CD14-positive monocyte (primary cell): Measurements from ENCODE around the gene BAZ1B. TPM values are rescaled to one million over a fixed set of nuclear protein-coding genes. Genes with fewer than 3 reads are reported as not detected.

Experiments
- DNase-seq, 3 donors: peaks; one replicate each; pipeline ENCODE4 v3.0.0-alpha.2; 2011 to 2022
- H2AFZ ChIP-seq: 2 replicates; pipeline ENCODE4 v1.6.0; 2012; ENCODE audit warnings: mild to moderate bottlenecking, low read depth, low read length, inconsistent platforms; ENCODE audit not compliant: insufficient read depth, poor library complexity, severe bottlenecking
- H3K27ac ChIP-seq, 2 donors: 1 replicate in 1 of 2; 2 replicates in 1 of 2; pipeline ENCODE4 v1.5.1; 2012 to 2013; ENCODE audit warnings: low read length in 2 of 2, control low read depth in 1 of 2, inconsistent platforms in 1 of 2, low read depth in 1 of 2, mild to moderate bottlenecking in 1 of 2
- H3K27me3 ChIP-seq, 2 donors: one replicate each; pipeline versions ENCODE4 v1.6.0 to v1.6.1; 2011 to 2013; ENCODE audit warnings: low read length in 2 of 2; ENCODE audit not compliant: control insufficient read depth in 2 of 2, insufficient read depth in 2 of 2
- H3K36me3 ChIP-seq, 2 donors: replicated peaks in 1 of 2; 1 replicate in 1 of 2; 2 replicates in 1 of 2; pipeline versions ENCODE4 v1.5.1 to v1.6.1; 2012 to 2013; ENCODE audit warnings: low read length in 2 of 2, control low read depth in 1 of 2, inconsistent platforms in 1 of 2, mild to moderate bottlenecking in 1 of 2; ENCODE audit not compliant: insufficient read depth in 2 of 2, control insufficient read depth in 1 of 2
- H3K4me1 ChIP-seq, 2 donors: 1 replicate in 1 of 2; 2 replicates in 1 of 2; pipeline versions ENCODE4 v1.5.1 to v1.6.1; 2012 to 2013; ENCODE audit warnings: low read length in 2 of 2, control low read depth in 1 of 2, inconsistent platforms in 1 of 2, mild to moderate bottlenecking in 1 of 2, moderate library complexity in 1 of 2; ENCODE audit not compliant: insufficient read depth in 2 of 2, control insufficient read depth in 1 of 2
- H3K4me2 ChIP-seq: replicated peaks from 2 replicates; pipeline ENCODE3; 2012; ENCODE audit warnings: low read length, moderate library complexity, mild to moderate bottlenecking; ENCODE audit not compliant: poor library complexity, severe bottlenecking; ENCODE audit errors: extremely low read depth
- H3K4me3 ChIP-seq, 3 experiments: fragments of 200-600 bp in 1 of 3; sonication (generic) in 1 of 3; replicated peaks in 1 of 3; 1 replicate in 2 of 3; 2 replicates in 1 of 3; pipeline ENCODE4 v1.5.1; 2011 to 2013; ENCODE audit warnings: low read length in 3 of 3, mild to moderate bottlenecking in 3 of 3, control low read depth in 2 of 3, low read depth in 2 of 3, inconsistent platforms in 1 of 3, moderate library complexity in 1 of 3
- H3K79me2 ChIP-seq: 2 replicates; pipeline ENCODE4 v1.6.0; 2012; ENCODE audit warnings: mild to moderate bottlenecking, control low read depth, inconsistent platforms, low read length, moderate library complexity; ENCODE audit not compliant: insufficient read depth
- H3K9ac ChIP-seq: 2 replicates; pipeline ENCODE4 v1.6.0; 2017; ENCODE audit warnings: low read length, mild to moderate bottlenecking; ENCODE audit not compliant: insufficient read depth, poor library complexity, severe bottlenecking
- H3K9me3 ChIP-seq, 2 donors: replicated peaks in 1 of 2; 1 replicate in 1 of 2; 2 replicates in 1 of 2; pipeline versions ENCODE4 v1.5.1 to v1.6.1; 2012 to 2013; ENCODE audit warnings: low read length in 2 of 2, control low read depth in 1 of 2; ENCODE audit not compliant: control insufficient read depth in 1 of 2, insufficient read depth in 1 of 2
- H4K20me1 ChIP-seq: 2 replicates; pipeline ENCODE4 v1.6.0; 2012; ENCODE audit warnings: mild to moderate bottlenecking, low read length, control low read depth, moderate library complexity; ENCODE audit not compliant: insufficient read depth
- H3K27ac Mint-ChIP-seq, 7 donors: one replicate each; pipeline ENCODE4 v1.8.0; 2020; ENCODE audit warnings: mild to moderate bottlenecking in 7 of 7, mixed read lengths in 7 of 7, moderate library complexity in 6 of 7, inconsistent platforms in 2 of 7
- H3K27me3 Mint-ChIP-seq, 3 donors: one replicate each; pipeline ENCODE4 v1.8.0; 2021 to 2022; ENCODE audit warnings: low read depth in 3 of 3, mild to moderate bottlenecking in 3 of 3, mixed read lengths in 3 of 3, moderate library complexity in 3 of 3, inconsistent platforms in 1 of 3
- H3K36me3 Mint-ChIP-seq, 2 donors: one replicate each; pipeline ENCODE4 v1.8.0; 2020; ENCODE audit warnings: mixed read lengths in 2 of 2, inconsistent platforms in 1 of 2, mild to moderate bottlenecking in 1 of 2
- H3K4me1 Mint-ChIP-seq: one replicate; pipeline ENCODE4 v1.8.0; 2020; ENCODE audit warnings: mild to moderate bottlenecking, mixed read lengths
- H3K4me3 Mint-ChIP-seq, 2 donors: one replicate each; pipeline ENCODE4 v1.8.0; 2020; ENCODE audit warnings: mild to moderate bottlenecking in 2 of 2, mixed read lengths in 2 of 2, moderate library complexity in 1 of 2
- H3K9me3 Mint-ChIP-seq, 7 donors: one replicate each; pipeline ENCODE4 v1.8.0; 2020 to 2022; ENCODE audit warnings: mixed read lengths in 7 of 7, mild to moderate bottlenecking in 6 of 7, moderate library complexity in 6 of 7, inconsistent platforms in 2 of 7
- WGBS: methylation state at CpG from one replicate; pipeline ENCODE4 v1.1.5; 2013; ENCODE audit warnings: missing lambda C conversion rate; ENCODE audit not compliant: insufficient coverage; 5-methylcytosine and 5-hydroxymethylcytosine counted together
- intact Hi-C, 2 donors: fragments of 100-400 bp; cut with micrococcal nuclease; formaldehyde crosslinking; loops; one replicate each; pipeline versions ENCODE4 v1.15.0 to v1.15.1; 2023
- polyA plus RNA-seq, 3 donors: library from polyadenylated mRNA; depleted of rRNA in 1 of 3; unstranded in 2 of 3; stranded (reverse) in 1 of 3; fragments of 300-500 nt in 2 of 3; fragments of >200 nt in 1 of 3; fragmentation: Illumina TruSeq in 2 of 3; gene quantifications; 1 replicate in 2 of 3; 2 replicates in 1 of 3; pipeline ENCODE4 v1.2.3, GENCODE V29; 2012 to 2021
- TF ChIP-seq, protein P1 (sequence below): fragments of 200-600 bp; IDR thresholded peaks from one replicate; pipeline ENCODE4 v1.8.0; 2022; ENCODE audit warnings: antibody characterized with exemption, mild to moderate bottlenecking

The BAZ1B gene
- polyA plus RNA-seq, 3 donors = 2.5 to 12.1 (median 5.0) TPM

DNA sequence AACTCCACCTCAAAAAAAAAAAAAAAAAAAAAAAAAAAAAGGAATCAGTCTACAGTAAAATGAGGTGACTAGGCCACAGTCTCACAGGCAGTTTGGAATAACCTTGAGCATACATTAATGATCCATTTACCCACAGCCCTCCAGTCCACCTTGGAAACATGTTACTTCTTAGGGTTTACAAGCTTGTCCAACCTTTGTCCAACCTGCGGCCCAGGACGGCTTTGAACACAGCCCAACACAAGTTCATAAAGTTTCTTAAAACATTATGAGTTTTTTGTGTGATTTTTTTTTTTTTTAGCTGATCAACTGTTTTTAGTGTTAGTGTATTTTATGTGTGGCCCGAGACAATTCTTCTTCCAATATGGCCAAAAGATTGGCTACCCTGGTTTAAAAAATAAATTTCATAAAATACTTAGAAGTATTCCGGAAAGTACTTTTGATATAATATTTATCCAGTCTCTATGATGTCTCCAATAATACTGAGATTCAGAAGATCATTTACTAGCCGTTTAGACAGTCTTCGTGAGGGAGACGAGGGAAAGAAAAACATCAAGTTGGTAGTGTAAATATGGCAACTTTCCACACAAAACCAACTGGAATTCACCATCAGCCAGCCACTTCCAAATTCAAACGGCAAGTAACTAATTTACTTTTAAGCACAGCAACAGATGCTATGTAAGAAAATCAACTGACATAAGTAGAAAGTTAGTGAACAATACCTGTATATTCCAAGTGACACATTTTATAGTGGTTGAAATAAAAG, 9.9 kb downstream of the BAZ1B start:
- Histone ChIP-seq H3K79me2 (peaks cover 85% of the 10 kb centered on the region), H3K36me3 (peaks cover 57 to 99% of the 10 kb centered on the region in 2 donors), H3K4me2 (no peak overlapping the region), H3K4me1 (no peaks in the 10 kb centered on the region), H3K4me3 (no peak overlapping the region), H3K27ac (no peak overlapping the region), H3K27me3 (no peaks in the 10 kb centered on the region), H3K9me3 (no peaks in the 10 kb centered on the region), H3K9ac (no peak overlapping the region), H4K20me1 (peaks cover 71% of the 10 kb centered on the region), H2AFZ (no peak overlapping the region)
- H3K27ac Mint-ChIP-seq = no peak overlapping the region
- intact Hi-C loops = no loop called here
- DNase-seq = no peak
- TF ChIP-seq, protein P1, sequence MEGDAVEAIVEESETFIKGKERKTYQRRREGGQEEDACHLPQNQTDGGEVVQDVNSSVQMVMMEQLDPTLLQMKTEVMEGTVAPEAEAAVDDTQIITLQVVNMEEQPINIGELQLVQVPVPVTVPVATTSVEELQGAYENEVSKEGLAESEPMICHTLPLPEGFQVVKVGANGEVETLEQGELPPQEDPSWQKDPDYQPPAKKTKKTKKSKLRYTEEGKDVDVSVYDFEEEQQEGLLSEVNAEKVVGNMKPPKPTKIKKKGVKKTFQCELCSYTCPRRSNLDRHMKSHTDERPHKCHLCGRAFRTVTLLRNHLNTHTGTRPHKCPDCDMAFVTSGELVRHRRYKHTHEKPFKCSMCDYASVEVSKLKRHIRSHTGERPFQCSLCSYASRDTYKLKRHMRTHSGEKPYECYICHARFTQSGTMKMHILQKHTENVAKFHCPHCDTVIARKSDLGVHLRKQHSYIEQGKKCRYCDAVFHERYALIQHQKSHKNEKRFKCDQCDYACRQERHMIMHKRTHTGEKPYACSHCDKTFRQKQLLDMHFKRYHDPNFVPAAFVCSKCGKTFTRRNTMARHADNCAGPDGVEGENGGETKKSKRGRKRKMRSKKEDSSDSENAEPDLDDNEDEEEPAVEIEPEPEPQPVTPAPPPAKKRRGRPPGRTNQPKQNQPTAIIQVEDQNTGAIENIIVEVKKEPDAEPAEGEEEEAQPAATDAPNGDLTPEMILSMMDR = no peak
- peaks cover 53 to 94% of the 10 kb centered on the region in 2 donors for H3K36me3 Mint-ChIP-seq
- no CpG with 5 or more reads among the region's 8 CpGs for WGBS
- H3K4me1 Mint-ChIP-seq = no peaks in the 10 kb centered on the region
- no peak overlapping the region for H3K4me3 Mint-ChIP-seq
- no peaks in the 10 kb centered on the region for H3K9me3 Mint-ChIP-seq
- peaks cover 0 to 3% (median 1%) of the 10 kb centered on the region in 3 donors for H3K27me3 Mint-ChIP-seq

DNA sequence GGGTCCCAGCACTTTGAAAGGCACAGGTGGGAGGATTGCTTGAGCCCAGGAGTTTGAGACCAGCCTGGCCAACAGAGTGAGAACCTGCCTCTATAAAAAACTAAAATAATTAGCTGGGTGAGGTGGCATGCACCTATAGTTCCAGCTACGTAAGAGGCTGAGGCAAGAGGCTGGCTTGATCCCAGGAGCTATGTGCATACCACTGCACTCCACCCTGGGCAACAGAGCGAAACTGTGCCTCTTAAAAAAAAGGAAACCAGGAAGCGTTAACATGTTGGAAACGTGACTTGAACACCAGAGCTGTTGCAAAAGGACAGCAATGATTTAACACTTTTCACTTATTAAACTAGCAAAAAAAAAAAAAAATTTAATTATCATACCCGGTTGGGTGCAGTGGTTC, 12.6 kb downstream of the BAZ1B start:
- no peak overlapping the region for H2AFZ ChIP-seq
- H3K4me1 ChIP-seq = no peaks in the 10 kb centered on the region
- H3K4me1 Mint-ChIP-seq = no peaks in the 10 kb centered on the region
- H3K4me2 ChIP-seq = no peak overlapping the region
- peaks cover 60% of the 10 kb centered on the region for H4K20me1 ChIP-seq
- H3K9me3 ChIP-seq = no peaks in the 10 kb centered on the region
- peak overlapping the region in 2 of 7 donors; percentile 23 to 50 for H3K27ac Mint-ChIP-seq
- peaks cover 77% of the 10 kb centered on the region for H3K79me2 ChIP-seq
- no peak overlapping the region for H3K27ac ChIP-seq
- H3K36me3 ChIP-seq = peaks cover 62 to 97% of the 10 kb centered on the region in 2 donors
- no peak overlapping the region for H3K4me3 ChIP-seq
- no peak for DNase-seq
- TF ChIP-seq, protein P1 = no peak
- no peaks in the 10 kb centered on the region for H3K9me3 Mint-ChIP-seq
- no peak overlapping the region for H3K9ac ChIP-seq
- H3K27me3 ChIP-seq = no peaks in the 10 kb centered on the region
- intact Hi-C loops = no loop called here
- peaks cover 0 to 2% (median 1%) of the 10 kb centered on the region in 3 donors for H3K27me3 Mint-ChIP-seq
- peaks cover 66 to 93% of the 10 kb centered on the region in 2 donors for H3K36me3 Mint-ChIP-seq
- no peak overlapping the region for H3K4me3 Mint-ChIP-seq
- 86% methylated on average over 2 of the region's 5 CpGs for WGBS
